Stimulated activated CD8-positive, alpha-beta memory T cell treated with anti-CD3 and anti-CD28 coated beads, Interleukin-12 subunit alpha, Interleukin-12 subunit beta, amount 100 ng/mL, for 1 hour (primary cell): ENCODE measurements around the gene RALGAPB.

Source experiments
- DNase-seq: peaks from one replicate; pipeline ENCODE4 v3.0.0-alpha.2; 2020; ENCODE audit warnings: low read depth

RALGAPB gene

GRCh38 chr20:38548356-38549083 lies 75.9 kb downstream of the RALGAPB start:
- no peak for DNase-seq

DNA sequence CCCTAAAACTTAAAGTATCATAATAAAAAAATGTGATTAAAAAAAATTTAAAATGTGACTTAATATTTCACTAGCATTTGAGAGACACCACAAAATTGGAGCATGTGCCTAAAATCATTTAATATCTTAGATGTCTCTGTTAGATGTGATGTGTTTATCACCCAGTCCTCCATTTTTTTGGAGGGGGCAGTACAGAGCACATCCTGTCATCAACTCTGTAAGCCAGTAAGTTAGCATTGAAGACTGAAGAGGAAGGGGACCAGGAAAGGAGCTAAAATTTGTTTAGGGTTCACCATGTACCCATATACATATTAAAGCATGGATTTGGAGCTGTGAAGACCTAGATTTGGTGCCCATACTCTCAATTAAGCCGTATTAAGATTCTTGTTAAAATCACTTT lies 77.6 kb downstream of the RALGAPB start:
- DNase-seq: no peak

DNA sequence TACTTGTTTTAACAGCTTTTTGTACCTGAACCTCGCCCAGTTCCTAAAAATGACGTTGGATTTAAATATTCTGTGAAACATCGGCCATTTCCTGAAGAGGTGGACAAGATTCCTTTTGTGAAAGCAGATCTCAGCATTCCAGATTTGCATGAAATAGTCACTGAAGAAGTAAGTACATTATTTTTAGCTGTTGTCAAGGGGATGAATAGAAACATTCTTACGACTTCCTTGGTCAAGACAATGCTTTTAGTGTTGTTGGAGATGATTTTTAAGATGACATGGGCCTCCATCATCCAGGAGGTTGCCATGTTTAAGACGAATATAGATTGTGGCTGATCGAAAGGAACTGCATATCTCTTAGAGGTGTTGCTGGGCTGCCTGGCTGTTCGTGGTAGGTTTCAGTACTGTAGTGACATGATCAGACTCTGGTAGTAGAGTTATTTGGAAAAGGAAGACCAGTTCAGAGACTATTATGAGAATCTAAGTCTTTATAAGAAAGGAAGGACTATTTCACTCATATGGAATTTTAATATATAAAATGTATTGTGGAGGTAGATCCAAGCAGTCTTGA lies 78.5 kb downstream of the RALGAPB start:
- DNase-seq: no peak

GRCh38 chr20:38554986-38555385 lies 82.3 kb downstream of the RALGAPB start:
- DNase-seq: no peak

- DNase-seq: no peak
These were observed 82.8 kb downstream of the RALGAPB start for GRCh38 chr20:38555395-38555794.

DNA sequence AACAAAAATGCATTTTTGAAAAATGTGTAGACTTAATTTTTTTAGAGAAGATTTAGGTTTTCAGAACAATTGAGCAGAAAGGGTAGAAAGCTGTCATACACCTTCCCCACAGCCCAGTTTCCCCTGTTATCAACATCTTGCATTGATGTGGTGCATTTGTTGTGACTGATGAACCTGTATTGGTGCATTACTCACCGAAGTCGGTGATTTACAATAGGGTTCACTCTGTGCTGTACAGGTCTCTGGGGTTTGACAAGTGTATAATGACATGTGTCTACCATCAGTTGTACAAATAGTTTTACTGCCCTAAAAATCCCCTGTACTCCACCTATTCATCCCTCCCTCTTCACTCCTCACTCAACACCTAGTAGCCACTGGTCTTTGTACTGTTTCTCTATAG lies 84.5 kb downstream of the RALGAPB start:
- DNase-seq: no peak

DNA sequence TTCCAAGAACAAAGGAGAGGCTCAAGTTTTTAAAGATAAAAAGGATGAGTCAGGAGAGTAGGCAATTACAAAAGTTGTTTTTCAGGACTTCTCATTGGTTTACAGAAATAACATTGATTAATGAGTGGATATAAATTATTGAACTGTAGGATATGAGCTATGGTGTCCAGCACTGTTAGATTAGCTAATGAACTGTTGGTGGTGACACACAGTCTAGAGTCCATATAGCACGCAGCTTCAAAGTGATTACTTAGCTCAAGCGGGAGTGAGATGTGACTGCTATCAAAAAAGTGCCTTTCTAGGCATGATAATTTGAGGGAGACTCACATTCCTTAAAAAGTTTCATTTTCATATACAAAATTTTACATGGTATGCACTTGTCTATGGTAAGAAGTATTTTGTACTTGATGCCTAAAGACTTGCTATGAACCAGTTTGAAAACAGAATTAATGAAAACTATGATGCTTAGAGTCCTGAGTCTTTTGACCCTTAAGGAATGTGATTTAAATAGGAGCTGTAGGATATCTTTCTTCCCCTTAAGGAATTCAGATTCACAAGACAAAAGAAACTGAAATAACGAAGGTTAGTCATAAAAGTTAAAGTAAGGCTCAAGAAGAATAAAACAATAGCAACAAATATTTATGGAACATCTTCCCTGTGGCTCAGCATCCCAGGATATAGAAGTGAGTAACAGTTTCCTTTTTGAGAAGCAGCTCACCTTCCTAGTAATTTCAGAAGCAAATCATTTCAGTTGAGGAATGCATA lies 86.1 kb downstream of the RALGAPB start:
- no peak for DNase-seq

GRCh38 chr20:38559764-38560163 lies 87.1 kb downstream of the RALGAPB start:
- DNase-seq: no peak

DNA sequence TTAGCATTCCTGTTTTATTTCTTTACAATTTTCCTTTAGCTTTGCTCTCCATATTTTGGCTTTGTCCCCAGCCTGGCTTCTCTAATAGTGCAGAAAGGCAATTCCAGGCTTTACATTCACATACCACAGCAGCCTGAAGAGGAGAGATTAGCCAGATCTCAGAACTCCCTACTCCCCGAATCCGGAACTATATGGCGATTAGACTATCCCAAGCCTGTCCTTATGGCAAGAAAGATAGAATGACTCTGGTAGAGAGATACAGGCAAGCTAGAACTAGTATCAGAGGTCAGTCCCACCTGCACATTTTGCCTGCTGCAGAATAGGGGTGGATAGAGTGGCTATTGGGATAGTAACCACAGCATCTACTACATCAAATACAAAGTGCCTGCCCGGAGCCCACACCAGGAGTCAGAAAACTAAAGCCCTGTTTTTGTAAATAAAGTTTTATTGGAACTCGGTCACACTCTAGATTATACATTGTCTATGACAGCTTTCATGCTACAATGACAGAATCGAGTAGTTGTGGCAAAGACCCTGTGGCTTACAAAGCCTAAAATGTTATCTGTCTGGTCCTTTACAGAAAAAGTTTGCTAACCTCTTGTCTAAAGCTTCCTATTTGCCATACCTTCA lies 91.3 kb downstream of the RALGAPB start:
- no peak for DNase-seq

DNA sequence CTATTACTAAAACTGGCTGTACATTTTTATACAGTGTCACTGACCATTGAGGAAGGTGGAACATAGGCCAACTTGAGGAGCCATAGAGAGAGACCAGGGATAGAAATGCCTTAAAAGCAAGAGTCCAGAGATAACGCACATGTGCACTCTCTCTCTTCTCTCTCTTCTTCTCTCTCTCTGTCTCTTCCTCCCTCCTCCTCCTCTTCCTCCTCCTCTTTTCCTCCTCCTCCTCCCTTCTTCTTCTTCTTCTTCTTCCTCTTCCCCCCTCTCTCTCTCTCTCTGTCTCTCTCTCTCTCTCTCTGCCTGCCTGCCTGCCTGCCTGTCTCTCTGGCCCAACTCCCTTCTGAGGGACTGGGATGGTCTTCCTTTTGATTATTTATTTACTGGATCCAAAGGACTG lies 92.0 kb downstream of the RALGAPB start:
- no peak for DNase-seq

GRCh38 chr20:38566036-38566598 lies 93.5 kb downstream of the RALGAPB start:
- DNase-seq: no peak

GRCh38 chr20:38569747-38570525 lies 97.3 kb downstream of the RALGAPB start:
- DNase-seq: no peak

GRCh38 chr20:38573413-38573812 lies 100.8 kb downstream of the RALGAPB start:
- DNase-seq: no peak

DNA sequence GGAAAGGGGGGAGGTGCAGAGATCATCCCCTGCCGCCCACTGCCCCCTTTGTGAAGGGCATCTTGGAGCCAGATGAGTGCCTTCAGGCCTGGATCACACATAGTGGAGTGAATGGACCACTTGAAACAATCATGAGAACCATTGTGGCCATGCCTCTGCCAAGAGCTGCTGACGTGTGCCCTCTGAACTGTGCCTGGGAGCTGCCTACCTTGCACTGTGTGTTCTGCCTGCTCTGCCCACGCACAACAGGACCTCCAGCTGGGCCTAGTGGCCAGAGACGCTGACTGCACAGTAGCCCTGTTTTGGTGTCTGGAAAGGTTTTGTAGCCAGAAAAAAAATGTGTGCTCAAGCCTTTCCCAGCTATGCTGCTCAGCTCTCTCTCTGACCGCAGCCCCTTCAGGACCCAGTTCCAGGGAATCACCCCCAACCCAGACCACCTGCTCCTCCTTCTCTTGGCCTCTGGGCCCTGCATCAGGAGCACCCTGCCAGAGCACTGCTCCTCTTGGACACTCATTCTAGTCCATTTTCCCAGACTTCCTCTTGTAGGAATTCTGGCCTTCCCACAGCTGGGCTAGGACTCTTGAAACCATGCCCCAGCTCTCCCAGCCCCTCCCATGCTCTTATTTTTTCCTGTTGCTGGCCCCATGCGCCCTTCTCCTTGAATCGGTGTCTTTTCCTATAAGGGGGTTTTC lies 106.7 kb downstream of the RALGAPB start:
- DNase-seq: no peak

GRCh38 chr20:38579921-38580320 lies 107.3 kb downstream of the RALGAPB start:
- no peak for DNase-seq

GRCh38 chr20:38581013-38581412 lies 108.4 kb downstream of the RALGAPB start, which contains the start of gene ADIG:
ADIG (plus strand) TSS chr20:38581197; CDS start chr20:38581251, 54 bp downstream.
- no peak for DNase-seq

GRCh38 chr20:38581830-38582358 lies 109.3 kb downstream of the RALGAPB start:
- DNase-seq: no peak

- DNase-seq: no peak
These were observed 110.7 kb downstream of the RALGAPB start for GRCh38 chr20:38583306-38583705.

- DNase-seq: no peak
These were observed 111.6 kb downstream of the RALGAPB start for GRCh38 chr20:38584099-38584763.
